Endometrial microvascular endothelial cells (primary cell): ENCODE results near the gene NME7. TPM values are rescaled to one million over a fixed set of nuclear protein-coding genes. Genes with fewer than 3 reads are reported as not detected.
"Not testable (repeated sequence)": the region's sequence is repeated elsewhere in the genome, so short reads cannot be mapped to it uniquely, and the experiment has no call there.

Experiments used
- in situ Hi-C: cut with HindIII; loops from 2 replicates; pipeline ENCODE4 v1.10.0; 2017; ENCODE audit warnings: low sequenced_read_pairs, low pct_unique_long_range_greater_than_20kb; ENCODE audit errors: inconsistent ontology term
- total RNA-seq: library from RNA; depleted of rRNA; stranded (reverse); fragments of >200 nt; gene quantifications from one replicate; pipeline ENCODE4 v1.2.3, GENCODE V29; 2015; ENCODE audit errors: inconsistent ontology term

NME7 gene, protein sequence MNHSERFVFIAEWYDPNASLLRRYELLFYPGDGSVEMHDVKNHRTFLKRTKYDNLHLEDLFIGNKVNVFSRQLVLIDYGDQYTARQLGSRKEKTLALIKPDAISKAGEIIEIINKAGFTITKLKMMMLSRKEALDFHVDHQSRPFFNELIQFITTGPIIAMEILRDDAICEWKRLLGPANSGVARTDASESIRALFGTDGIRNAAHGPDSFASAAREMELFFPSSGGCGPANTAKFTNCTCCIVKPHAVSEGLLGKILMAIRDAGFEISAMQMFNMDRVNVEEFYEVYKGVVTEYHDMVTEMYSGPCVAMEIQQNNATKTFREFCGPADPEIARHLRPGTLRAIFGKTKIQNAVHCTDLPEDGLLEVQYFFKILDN
- total RNA-seq = 22.7 TPM

DNA sequence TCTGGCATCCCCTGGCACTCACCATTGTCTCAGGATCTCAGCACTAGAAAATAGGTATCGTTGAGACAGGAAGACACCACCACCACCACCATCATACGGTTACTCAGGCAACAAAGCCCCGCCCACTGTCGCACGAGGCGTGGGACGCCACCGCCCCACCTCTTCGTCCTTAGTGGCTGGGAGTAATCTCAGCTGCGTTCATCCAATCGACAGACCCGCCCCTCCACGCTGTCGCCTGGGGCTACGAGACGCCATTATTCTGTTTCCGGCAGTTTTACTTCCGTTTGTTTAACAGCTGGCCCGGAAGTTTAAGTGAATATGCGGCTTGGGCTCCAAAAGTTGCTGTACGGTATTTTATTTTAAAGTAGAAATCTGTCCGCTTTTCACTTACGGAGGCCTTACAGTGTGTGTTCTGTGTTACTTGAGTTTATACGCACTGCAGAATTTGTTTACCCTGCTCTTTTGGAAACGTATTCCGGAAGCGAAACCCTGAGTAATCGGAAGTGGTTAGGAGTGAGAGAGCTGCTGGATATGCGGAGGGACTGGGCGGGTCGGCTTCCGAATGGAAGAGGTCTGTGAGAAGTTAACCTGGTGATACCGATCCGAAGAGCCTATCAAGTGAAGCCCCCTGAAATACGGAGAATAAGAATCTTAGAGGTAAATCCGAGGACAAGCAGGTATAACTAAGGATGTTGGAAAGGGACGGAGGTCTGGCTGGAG, at the start of gene NME7, which contains the start of gene BLZF1:
TSS of gene NME7 (minus strand) at position 112 of the 720 bp plus-strand sequence. CDS start at position 25, 87 bp downstream.
TSS of gene BLZF1 (plus strand) at position 510 of the 720 bp plus-strand sequence. CDS start 1,328 bp downstream, outside the sequence.
- in situ Hi-C loops = no loop called here

DNA sequence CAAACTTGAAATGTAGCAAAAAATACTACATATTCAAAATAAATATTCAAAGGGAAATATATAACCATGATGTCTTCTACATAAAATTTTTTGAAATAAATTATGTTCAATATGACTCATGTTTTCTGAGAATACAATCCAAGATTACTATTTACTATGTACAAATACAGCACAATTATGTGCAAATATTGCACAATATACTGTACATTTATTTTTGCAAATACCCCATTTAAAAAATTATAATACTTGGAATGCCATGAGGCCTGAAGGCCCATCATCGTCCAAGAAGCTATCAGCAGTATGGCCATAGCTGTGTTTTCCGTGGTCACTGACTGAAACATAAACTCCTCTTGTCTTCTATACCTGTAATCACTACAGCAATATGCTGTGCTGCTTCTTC, 47.4 kb upstream of the NME7 start:
- in situ Hi-C loops = no loop called here

DNA sequence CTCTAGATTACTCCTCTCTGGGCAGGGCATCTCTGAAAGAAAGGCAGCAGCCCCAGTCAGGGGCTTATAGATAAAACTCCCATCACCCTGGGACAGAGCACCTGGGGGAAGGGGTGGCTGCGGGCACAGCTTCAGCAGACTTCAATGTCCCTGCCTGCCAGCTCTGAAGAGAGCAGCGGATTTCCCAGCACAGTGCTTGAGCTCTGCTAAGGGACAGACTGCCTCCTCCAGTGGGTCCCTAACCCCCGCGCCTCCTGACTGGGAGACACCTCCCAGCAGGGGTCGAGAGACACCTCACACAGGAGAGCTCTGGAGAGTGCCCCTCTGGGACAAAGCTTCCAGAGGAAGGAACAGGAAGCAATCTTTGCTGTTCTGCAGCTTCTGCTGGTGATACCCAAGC, 40.7 kb upstream of the NME7 start:
- in situ Hi-C loops = not testable (repeated sequence)

DNA sequence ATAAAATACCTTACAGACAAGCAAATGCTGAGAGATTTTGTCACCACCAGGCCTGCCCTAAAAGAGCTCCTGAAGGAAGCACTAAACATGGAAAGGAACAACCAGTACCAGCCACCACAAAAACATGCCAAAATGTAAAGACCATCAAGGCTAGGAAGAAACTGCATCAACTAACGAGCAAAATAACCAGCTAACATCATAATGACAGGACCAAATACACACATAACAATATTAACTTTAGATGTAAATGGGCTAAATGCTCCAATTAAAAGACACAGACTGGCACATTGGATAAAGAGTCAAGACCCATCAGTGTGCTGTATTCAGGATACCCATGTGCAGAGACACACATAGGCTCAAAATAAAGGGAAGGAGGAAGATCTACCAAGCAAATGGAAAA, 35.0 kb upstream of the NME7 start:
- in situ Hi-C loops = not testable (repeated sequence)

DNA sequence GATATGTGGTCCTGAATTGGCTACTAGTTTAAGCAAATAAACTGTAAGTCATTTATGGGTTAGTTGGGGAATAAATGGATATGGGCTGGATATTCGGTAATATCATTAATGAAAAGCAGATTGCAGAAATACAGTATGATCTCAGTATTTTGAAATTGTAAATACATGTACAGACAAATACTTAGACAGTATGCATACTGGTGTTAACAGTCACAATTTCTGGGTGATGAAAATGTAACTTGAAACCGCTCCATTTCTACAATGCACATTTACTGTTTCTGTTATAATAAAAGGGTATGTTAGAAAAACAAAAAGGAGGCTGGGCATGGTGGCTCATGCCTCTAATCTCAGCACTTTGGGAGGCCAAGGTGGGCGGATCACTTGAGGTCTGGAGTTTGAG, 28.4 kb upstream of the NME7 start:
- in situ Hi-C loops = no loop called here

DNA sequence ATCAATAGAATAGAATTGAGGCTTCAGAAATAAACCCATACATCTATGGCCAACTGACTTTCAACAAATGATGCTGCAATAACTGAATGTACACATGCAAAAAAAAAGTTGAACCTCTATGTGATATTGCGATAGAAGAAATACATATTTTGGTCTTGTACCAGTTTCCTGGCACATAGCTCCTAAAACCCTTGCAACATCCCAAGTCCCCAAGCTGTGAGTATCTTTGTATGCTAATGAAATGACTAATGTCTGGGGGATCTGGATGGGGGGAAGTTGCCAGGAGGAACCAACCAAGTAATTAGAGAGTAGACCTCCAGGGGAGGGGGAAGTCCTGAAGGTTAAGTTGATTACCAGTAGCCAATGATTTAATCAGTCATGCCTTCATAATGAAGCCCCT, 24.8 kb upstream of the NME7 start:
- in situ Hi-C loops = no loop called here

DNA sequence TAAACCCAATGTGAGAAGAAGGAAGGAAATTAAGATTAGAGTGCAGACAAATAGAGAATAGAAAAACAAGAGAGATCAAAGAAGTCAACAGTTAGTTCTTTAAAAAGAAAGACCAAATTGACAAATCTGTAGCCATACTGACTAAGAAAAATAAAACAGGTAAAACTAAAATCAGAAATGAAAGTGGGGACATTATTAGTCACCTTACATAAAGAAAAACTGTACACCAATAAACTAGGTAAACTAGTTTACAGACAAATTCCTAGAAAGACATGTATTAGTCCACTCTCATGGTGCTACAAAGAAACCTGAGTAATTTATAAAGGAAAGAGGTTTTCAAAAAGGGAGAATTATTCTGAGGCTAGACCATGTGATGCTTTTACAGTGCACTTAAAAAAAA, 22.7 kb upstream of the NME7 start:
- in situ Hi-C loops = no loop called here

DNA sequence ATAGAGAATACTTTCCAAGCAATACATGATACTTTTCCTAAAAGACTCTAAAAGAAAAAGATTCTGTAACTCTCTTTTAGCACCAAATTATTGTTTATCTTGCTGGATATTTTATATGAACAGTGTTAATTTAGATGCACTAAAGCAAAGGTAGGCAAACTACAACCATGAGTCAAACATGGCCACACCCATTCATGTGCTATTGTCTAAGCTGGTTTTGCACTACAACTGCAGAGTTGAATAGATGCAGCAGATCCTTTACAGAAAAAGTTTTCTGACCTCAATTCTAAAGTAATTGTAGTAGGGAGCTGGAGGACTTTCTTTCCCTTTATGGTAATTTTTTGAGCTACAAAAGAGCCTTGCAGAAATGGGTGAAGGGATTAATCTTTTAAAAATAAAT, 19.8 kb upstream of the NME7 start:
- in situ Hi-C loops = no loop called here

DNA sequence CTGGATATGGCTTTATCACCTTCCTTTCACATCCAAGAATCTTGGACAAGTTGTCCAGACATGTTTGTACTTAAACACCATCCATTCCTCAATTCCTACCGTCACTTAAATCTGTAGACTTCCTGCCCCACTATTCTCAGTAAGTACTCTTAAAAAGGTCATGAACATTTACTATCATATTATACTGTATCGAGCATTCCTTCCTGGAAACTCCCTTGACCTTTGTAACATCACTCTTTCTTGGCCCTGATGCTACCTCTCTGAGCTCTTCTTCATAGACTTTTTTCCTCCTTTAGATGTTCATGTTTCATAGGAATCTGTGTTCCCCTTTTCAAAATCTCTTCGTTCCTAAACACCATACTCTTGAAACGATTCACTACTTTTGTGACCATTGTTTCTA, 15.9 kb upstream of the NME7 start:
- in situ Hi-C loops = no loop called here

DNA sequence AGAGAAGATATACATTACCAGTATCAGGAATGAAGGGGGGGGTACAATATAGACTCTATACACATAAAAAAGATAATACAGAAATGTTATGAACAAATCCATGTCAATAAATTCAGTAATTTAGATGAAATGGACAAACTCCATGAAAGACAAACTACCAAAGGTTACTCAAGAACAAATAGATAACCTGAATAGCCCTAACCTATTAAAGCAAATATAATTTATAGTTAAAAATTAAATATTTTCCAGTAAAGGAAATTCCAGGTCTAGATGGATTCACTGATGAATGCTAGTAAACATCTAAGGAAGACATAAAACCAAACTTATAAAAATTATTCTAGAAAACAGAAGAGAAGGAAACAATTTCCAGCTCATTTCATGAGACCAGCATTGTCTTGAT, 13.6 kb upstream of the NME7 start:
- in situ Hi-C loops = no loop called here

DNA sequence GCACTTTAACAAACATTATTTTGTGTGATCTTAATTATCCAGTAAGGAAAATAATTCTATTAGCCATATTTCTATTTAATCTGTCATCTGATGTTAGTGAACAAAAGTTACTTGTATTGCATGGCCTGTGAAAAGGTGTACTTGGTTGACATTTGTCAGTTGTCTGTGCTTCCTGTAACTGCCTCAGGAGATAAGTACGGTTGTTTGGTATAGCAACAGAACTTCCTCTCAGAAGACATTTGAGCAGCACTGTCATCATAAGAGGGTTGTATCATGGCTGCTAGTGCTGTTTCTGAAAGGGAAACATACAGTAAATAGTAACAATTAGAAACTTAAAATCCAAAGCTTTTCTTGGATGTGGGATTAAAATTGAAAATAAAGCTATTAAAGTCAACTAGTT, 3.8 kb upstream of the NME7 start:
- in situ Hi-C loops = no loop called here

DNA sequence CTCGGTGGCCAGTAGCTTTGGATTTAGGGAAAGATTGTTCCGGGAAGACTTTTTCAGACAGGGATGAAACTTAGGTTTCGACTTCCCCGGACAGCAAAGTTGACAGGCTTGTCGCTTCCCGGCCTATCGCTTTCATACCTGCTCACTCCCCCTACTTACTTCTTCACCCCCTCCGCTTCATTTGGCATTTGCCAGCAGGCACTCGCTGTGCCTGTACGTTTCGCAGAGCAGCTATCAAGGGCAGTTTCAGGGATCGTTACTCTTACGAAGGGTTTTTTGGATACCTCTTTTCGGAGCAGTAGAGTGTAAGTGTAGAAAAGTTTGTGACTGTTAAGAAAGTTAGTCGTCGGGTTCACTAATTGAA, 791 bp upstream of the NME7 start:
- in situ Hi-C loops = no loop called here

DNA sequence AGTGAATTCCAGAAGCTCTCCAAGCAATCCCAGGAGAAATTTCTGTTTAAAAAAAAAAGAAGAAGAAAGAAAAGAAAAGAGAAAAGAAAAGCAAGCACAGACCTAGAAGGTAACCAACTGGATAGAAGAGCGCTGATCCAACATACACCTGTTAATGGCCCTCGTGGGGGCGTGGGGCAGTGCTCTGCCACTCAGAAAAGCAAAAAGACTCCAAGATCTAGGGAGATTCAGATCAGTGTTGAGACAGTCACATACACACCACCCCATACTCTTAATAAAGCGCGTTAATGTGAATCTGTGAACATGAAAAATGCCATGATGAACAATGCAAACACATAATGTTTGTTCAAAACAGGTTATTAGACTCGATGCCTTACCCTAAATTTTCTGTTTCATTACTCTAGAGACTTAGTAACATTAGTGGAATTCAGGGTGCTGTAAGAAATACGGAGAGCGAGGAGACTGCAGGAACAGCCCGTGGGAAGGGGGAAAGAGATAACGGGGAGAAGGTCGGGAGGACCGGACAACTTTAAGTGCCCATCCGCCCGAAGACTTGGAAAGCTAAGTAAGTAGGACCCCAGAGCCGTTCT, 406 bp downstream of the NME7 start:
- in situ Hi-C loops = no loop called here

DNA sequence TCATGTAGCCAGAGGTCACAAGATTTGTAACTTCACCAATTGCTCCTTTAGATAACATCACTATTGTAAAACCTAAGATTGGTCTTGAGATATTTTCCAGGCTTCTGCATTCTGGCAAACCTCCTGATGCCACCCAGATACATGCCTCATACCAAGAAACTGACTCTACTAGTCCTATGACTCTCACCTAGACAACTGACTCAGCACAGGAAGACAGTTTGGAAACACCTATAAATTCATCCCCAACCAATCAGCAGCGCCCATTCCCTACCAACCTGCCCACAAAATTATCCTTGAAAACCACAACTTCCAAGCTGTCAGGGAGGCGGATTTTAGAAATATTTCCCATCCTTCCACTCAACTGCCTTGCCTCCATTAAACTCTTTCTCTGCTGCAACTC, 2.6 kb downstream of the NME7 start:
- in situ Hi-C loops = no loop called here

DNA sequence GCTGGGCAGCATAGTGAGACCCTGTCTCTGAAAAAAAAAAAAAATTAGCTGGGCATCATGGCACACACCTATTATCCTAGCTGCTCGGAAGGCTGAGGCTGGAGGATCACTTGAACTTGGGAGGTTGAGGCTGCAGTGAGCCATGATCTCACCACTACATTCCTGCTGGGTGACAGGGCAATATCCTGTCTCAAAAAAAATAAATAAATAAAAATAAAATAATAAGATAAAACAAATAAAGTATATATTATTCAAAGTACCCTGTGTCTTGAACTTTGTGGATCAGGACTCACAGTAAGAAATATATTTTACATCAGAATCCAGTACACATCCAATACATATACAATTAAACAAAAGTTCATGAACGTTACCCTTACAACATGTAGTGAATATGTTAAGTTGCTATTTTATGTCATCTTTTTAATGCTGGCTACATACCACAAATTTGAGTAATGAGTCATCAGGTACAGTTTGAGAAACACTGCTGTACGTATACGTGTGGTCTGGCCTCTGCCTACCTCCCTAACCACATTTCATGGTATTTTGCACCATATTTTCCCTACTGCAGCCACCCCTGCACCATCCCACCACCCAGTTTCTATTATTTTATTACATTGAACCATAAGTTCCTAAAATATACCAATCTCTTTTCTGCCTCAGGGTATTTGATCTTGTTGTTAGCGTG, 4.4 kb downstream of the NME7 start:
- in situ Hi-C loops = no loop called here

DNA sequence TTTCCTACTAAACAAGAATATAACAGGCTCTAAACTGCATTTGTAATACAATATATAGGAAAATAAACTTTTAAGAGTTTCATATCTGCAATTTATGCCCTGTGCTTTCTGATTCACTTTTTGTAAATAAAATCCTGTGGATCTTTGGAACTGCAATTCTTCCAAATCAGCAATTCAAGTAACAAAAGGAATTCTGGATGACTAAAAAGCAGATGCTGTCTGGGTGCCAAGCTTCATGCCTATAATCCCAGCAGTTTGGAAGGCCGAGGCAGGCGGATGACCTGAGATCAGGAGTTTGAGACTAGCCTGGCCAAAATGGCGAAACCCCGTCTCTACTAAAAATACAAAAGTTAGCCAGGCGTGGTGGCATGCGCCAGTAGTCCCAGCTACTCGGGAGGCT, 6.3 kb downstream of the NME7 start:
- in situ Hi-C loops = no loop called here

DNA sequence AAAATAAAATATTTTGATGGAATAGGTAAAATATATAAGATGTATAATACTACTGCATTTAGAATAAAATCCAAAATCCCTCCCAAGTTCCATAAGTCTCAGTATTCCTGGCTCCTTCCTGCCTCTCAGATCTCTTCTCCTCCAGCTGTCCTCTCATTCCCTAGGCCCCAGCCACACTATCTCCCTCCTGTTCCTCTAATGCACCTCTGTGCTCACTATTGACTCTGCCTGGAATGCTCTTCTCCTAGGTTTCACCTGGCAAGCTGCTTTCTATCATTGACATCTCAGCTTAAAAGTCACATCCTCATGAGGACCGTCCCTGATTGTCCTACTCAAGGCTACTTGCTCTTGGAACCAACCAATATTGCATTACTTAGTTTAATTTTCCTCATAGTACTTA, 7.2 kb downstream of the NME7 start:
- in situ Hi-C loops = no loop called here

DNA sequence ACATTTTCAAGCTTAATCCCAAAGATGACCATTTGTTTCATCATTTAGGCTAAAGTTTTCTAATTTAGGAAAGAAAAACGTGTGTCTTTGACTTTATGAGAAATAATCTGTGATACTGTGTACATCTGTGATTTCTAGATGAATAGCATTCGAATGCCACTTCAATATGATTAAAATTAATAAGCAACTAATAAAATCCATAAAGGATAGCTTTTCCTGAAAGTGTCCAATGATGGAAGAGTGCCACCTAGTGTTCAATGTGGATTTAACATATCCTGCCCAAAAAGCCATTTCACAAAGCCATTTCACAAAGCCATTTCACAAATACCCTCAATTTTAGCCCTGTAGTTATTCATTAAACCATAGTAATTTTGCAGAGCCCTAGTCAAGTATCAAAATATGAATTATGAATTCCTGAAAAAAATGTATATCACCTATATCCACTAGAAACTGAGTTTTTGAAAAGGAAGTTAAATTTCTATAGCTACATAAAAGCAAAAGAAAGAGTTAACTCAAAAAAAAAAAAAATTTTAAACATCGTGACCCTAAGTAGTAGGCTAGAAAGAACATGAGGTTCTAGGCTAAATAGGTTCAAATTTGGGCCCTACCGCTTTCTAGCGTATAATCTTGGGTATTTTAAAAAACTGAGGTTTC, 19.1 kb downstream of the NME7 start:
- in situ Hi-C loops = no loop called here
